ENCODE results near the gene NOVA2.

DNA sequence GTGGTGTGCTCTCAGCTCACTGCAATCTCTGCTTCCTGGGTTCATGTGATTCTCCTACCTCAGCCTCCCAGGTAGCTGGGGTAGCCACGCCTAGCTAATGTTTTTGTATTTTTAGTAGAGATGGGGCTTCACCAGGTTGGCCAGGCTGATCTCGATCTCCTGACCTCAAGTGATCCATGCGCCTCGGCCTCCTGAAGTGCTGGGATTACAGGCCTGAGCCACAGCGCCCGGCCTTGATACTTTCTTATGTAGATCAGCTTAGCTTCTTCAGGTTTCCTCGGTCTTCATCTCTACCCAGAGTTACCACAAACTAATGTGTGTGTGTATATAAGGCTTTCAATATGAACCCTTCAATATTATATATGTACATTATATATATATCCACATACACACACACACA, 11.7 kb upstream of the NOVA2 start:
- TF ChIP-seq, protein P1, sequence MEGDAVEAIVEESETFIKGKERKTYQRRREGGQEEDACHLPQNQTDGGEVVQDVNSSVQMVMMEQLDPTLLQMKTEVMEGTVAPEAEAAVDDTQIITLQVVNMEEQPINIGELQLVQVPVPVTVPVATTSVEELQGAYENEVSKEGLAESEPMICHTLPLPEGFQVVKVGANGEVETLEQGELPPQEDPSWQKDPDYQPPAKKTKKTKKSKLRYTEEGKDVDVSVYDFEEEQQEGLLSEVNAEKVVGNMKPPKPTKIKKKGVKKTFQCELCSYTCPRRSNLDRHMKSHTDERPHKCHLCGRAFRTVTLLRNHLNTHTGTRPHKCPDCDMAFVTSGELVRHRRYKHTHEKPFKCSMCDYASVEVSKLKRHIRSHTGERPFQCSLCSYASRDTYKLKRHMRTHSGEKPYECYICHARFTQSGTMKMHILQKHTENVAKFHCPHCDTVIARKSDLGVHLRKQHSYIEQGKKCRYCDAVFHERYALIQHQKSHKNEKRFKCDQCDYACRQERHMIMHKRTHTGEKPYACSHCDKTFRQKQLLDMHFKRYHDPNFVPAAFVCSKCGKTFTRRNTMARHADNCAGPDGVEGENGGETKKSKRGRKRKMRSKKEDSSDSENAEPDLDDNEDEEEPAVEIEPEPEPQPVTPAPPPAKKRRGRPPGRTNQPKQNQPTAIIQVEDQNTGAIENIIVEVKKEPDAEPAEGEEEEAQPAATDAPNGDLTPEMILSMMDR (IDR thresholded peaks at IDR 0.05; ENCODE audit: low read length): no peak
- no peak for TF ChIP-seq EZH2 (IDR thresholded peaks at IDR 0.05; ENCODE audit: borderline replicate concordance, low read length)

Measured in OCI-LY1 (cell line).